ENCODE results near the gene GABRR2. TPM values are rescaled to one million over a fixed set of nuclear protein-coding genes. Genes with fewer than 3 reads are reported as not detected.

GABRR2 gene
- total RNA-seq: 0.33 TPM in 2 replicates

GRCh38 chr6:89315249-89315885 lies at the start of gene GABRR2:
Gene GABRR2 (minus strand): TSS chr6:89315299. CDS start chr6:89315165, 134 bp downstream.

GRCh38 chr6:89352278-89353117 lies 37.4 kb upstream of the GABRR2 start, which contains the start of gene UBE2J1:
Gene UBE2J1 (minus strand): TSS chr6:89352722. CDS start chr6:89352569, 153 bp downstream.

GRCh38 chr6:89217299-89217910 lies 97.7 kb downstream of the GABRR2 start, which contains the start of gene GABRR1:
Gene GABRR1 (minus strand): TSS chr6:89217358. CDS start chr6:89217322, 36 bp downstream.

Other genes starting within 250 kb of the GABRR2 start
- 41.9 and 78.1 TPM in 2 replicates for gene PNRC1, start 234.5 kb downstream of the GABRR2 start, total RNA-seq
- 0.03 and 0.33 TPM in 2 replicates for gene SRSF12, start 197.2 kb downstream of the GABRR2 start, total RNA-seq
- 2.1 and 5.0 TPM in 2 replicates for gene PM20D2, start 169.2 kb downstream of the GABRR2 start, total RNA-seq
- not detected in 2 replicates for gene GABRR1, start 97.9 kb downstream of the GABRR2 start, total RNA-seq
- 26.3 and 33.6 TPM in 2 replicates for gene UBE2J1, start 37.4 kb upstream of the GABRR2 start, total RNA-seq
- gene RRAGD, start 97.0 kb upstream of the GABRR2 start, total RNA-seq: 3.8 and 3.9 TPM in 2 replicates
- 14.9 and 24.0 TPM in 2 replicates for gene ANKRD6, start 117.9 kb upstream of the GABRR2 start, total RNA-seq

Measured in smooth muscle cell of the pulmonary artery (primary cell).